Fibroblast of gingiva (primary cell): ENCODE measurements around the gene C21orf58.
"Not testable (repeated sequence)": the region's sequence is repeated elsewhere in the genome, so short reads cannot be mapped to it uniquely, and the experiment has no call there.

Experiments
- DNase-seq: peaks from one replicate; pipeline ENCODE4 v3.0.0-alpha.2; 2011; ENCODE audit warnings: low read depth

C21orf58 gene

DNA sequence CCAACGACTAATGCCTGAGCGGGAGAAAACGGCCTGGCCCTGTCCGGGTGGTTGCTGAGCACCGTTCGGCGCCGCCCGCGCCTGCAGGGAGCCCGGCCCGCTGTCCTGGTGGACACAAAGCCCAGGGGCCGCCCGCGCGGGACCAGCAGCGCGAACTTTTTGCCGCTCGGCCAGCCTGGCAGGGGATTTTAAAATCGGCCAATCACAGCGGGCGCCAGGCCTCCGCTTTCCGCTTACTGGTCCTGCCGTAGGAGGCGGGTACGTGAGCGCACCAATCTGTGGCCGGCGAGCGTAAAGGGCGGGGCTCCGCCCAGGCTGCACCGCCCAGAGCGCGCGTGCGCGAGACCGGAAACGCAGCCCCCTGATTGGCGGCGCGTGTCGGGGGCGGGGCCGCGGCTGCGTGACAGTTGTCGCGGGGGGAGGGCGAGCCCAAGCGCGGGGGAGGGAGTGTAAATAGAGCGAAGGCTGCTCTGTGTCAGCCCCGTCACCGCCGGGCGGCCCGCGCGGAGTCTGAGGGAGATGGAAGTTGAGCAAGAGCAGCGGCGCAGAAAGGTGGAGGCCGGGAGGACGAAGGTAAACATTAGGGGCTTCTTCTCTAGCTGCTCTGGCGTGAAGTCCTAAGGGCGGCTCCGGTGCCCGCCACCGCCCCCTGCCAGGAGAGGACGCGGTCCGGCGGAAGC is at the start of gene C21orf58, which contains the start of gene PCNT:
Gene C21orf58, minus strand, starts transcription at position 161 of the 680 bp plus-strand sequence. CDS start 1,132 bp downstream, outside the sequence.
Gene PCNT, plus strand, starts transcription at position 447 of the 680 bp plus-strand sequence. Its CDS starts 73 bp downstream, at position 520.
- DNase-seq: peak; percentile 98

DNA sequence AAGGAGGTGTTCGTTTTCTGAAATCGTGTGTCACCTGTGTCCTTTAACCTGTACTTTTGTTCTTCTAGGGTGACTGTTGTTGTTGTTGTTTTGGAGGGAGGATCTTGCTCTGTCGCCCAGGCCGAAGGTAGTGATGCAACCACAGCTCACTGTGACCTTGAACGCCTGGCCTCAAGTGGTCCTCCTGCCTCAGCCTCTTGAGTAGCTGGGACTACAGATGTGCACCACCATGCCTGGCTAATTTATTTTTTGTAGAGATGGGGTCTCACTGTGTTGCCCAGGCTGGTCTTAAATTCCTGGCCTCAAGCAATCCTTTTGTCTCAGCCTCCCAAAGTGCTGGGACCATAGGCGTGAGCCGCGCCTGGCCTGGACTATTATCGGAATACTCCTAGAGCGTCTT is 49.3 kb upstream of the C21orf58 start:
- not testable (repeated sequence) for DNase-seq

DNA sequence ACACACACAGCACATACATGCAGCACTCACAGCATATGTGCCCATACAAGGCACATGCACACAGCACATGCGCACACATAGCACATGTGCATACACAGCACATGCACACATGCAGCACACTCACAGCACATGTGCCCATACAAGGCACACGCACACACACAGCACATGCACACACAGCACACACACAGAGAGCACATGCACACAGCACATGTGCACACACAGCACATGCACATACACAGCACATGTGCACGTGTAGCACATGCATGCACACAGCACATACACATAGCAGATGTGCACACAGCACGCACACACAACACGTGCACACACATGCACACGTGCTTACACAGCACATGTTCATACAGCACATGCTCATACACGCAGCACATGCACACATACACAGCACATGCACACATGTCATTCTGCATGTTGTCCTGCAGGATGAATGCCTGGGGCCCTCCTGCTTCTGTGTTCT is 48.4 kb upstream of the C21orf58 start:
- DNase-seq: no peak

DNA sequence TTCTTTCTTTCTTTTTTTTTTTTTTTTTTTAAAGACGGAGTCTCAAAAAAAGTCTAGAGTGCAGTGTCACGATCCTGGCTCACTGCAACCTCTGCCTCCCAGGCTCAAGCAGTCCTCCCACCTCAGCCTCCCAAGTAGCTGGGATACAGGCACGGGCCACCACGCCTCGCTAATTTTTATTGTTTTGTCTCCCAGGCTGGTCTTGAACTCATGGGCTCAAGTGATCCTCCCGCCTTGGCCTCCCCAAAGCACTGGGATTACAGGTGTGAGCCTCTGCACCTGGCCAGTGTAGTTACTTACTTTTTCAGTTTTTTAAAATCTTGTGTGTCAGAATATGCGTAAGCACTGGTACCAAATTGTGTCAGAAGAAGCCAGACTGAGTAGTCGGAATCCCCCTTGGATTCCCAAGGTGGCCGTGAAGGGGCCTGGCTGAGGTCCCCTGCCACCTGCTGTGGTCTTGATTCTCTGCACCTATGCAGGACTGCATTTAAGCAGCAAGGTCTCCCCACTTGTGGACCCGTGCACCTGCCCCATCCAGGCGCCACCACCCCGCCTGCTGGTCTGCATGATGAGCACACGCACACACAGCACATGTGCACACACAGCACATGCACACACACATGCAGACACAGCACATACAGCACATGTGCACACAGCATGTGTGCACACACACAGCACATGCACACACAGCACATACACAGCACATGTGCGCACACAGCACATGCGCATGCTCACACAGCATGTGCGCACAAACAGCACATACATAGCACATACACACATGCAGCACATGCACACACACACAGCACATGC is 47.7 kb upstream of the C21orf58 start:
- no peak for DNase-seq

DNA sequence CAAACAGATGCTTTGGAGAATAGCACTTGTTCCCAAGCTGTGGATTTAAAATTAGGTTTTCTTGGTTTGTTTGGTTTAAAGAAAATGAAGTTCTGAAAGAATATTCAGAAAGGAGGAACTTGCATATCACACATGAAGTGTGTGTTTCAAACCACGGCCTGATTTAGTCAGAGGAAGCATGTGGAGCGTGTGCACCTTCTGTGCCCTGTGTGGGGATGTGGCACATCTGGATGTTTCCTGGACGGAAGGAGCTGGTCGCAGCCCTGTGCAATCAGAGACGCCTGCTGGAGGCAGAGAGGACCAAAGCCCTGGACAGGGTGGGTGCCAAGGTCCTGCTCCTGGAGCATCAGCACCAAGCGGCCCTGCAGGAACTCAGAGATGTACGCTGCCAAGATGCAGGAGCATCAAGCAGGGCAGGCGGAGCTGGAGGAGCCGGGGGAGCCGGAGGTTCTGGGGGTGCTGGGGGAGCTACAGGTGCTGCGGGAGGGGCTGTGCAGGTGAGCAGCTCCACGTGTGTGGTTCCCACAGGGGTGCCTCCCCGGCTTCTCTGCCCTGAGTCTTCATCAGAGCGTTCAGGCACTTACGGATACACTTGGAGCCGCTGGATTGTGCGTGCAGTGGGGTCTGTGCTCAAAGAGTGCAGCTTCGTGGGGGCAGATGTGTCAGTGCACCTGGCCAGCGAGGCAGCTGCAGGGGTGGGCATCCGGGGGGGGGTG is 46.0 kb upstream of the C21orf58 start:
- DNase-seq: no peak

DNA sequence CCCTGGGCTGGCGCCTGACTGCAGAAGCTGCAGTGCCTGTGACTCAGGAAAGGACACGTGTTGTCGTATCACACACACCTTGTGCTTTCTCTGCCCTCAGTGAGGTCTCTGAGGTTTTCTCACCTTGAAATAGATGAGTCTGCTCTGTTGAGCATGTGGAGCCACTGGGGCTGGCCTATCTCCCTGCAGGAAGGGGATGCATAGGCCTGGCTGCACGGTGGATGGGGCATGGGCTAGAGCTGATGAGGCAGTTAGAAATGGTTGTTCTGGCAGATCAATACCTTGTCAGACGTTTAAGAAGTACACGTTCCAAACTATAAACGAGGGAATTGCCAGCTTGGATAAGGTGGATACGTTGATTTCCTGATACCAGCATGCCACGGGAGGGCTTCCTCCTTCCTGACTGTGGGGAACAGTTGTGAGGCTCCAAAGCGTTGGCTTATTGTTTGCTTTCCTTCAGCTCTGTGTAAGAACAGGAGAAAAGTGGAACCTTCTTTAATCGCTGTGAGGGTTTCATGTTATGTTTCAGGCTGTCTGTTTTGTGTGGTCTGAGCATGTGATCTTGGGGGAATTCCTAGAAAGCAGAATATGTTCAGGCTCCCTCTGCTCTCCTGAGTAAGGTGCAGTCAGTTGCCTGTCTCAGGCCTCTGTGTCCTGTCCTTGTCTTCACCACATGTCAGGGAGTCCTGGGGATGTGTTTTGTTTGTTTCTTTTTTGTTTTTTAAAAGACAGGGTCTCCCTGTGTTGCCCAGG is 45.0 kb upstream of the C21orf58 start:
- no peak for DNase-seq

DNA sequence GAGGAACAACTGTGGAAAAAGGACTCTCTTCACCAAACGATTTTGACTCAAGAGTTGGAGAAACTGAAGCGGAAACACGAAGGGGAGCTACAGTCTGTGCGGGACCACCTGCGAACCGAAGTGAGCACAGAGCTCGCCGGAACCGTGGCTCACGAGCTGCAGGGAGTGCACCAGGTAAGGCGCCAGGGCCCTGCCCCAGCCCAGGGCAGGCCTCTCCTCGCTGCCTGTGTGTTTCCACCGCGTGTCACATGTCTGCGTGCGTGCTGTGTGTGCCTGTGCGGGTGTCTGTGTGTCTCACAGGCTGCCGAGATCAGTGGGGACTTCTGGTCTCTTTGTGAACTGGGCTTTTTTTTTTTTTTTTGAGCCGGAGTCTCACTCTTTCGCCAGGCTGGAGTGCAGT is 43.3 kb upstream of the C21orf58 start:
- no peak for DNase-seq

DNA sequence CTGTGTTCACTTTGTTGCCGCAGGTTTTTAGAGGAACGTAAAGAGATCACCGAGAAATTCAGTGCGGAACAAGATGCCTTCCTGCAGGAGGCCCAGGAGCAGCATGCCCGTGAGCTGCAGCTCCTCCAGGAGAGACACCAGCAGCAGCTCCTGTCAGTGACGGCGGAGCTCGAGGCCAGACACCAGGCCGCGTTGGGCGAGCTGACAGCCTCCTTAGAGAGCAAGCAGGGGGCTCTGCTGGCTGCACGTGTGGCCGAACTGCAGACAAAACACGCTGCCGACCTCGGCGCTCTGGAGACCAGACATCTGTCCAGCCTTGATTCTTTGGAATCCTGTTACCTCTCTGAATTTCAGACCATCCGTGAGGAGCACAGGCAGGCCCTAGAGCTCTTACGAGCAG is 42.9 kb upstream of the C21orf58 start:
- DNase-seq: no peak

DNA sequence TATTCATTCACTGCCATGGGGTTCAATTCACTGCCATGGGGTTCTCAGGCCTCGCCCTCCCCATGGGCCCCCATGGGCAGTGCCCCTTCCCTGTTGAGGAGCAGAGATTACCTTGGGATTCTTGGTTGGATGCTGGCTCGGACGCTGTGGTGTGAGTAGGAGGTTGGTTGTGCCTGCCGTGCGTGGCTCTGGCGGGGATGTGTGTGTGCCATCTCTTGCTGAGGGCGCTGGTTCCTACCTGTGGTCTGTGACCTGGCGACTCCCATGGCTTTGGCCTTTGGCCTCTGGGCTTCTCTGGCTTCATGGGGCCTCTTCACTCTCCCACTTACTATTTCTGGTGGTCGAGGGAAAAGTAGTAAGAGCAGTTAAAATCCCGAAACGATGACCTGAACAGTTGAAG is 42.4 kb upstream of the C21orf58 start:
- no peak for DNase-seq

DNA sequence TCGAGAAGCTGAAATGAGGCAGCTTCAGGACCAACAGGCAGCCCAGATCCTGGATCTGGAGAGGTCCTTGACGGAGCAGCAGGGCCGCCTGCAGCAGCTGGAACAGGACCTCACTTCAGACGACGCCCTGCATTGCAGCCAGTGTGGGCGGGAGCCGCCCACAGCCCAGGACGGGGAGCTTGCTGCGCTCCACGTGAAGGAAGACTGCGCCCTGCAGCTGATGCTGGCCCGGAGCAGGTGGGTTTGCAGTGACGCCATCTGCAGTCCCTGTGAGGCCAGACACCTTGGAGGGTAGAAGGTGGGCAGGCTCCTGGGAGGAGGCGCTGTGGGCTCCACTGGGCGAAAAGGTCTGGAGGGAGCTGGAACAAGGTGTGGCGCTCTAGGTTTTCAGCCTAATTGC is 40.0 kb upstream of the C21orf58 start:
- no peak for DNase-seq

DNA sequence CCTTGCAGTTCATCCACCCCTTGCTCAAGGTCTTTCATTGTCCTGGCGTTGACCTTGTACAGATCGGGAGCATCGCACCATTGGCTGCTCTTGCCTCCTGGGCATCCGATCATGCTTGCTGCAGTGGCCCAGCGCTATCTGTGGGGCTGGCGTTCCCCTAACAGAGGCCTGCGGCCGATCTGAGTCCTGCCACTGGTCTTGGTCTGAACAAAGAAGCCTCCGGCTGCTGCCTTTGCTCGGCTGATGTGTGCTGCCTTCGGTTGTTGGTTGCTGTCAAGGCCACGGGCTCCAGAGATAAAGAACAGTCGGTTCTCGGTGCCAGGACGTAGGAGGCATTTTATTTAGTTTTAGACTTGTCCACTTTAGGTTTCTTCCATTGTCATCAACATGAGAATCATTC is 39.3 kb upstream of the C21orf58 start:
- DNase-seq: no peak

DNA sequence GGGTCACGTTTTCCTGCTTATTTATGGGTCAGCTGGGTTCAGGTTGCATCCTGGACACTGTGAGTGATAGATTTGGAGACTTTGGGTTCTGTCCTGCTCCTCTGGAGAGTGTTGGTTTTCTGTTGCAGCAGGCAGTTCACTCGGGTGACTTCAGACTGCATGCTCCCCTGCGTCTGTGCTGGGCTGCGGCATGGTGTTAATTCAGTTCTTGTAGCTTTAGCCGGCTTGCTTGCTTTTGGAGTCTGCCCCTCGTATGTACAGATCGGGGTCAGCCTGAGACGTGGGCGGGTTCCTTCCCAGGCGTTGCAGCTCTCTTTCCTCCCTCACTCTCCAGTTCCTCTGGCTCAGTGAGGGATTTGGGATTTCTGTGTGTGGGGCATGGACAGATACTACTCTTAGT is 38.3 kb upstream of the C21orf58 start:
- no peak for DNase-seq

DNA sequence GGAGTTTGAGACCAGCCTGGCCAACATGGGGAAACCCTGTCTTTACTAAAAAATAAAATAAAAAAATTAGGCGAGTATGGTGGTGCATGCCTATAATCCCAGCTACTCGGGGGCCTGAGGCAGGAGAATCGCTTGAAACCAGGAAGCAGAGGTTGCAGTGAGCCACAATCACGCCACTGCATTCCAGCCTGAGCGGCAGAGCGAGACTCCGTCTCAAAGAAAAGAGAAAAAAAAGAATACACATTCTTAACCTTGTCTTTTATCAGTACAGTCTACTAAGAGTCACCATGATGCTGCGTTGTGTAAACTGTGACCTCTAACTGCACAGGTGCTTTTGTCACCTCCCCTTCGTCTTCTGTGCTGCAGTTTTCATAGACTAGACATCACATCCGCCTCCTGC is 37.5 kb upstream of the C21orf58 start:
- no peak for DNase-seq

DNA sequence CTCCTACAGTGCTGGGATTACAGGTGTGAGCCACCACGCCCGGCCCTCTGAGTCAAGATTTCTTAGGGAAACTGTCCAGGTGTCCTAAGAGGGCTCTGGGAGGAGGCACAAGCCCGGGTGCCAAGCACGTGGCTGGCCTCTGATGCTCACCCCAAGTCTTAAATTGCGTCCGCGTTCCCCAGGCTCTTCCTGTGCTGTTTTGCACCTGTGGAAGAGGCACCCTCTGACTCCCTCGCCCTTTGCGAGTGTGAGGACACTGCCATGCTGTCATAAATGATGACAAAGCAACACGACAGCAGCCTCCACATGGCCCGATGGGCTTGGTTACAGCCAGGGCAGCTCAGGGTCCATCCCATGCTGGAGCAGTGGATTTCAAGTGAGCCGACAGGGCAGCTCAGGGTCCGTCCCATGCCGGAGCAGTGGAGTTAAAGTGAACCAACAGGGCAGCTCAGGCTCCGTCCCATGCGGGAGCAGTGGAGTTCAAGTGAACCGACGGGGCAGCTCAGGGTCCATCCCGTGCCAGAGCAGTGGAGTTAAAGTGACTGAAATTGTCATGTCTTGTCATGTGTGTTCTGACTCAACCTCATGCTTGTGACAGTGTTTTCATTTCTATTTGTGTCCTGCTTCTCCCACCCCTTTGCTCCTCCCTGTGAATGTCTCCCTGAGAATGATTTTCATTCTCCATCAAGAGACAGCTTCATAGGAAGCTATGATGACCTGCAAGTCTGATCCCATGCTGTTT is 34.2 kb upstream of the C21orf58 start:
- no peak for DNase-seq

DNA sequence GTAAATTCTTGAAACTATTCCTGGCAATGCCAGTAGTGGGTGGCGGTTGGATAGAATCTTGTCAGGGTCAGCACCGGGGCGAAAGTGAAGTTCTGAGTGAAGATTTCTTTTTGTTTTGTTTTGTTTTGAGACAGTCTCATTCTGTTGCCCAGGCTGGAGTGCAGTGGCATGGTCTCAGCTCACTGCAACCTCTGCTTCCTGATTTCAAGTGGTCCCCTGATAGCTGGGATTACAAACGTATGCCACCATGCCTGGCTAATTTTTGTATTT is 33.6 kb upstream of the C21orf58 start:
- DNase-seq: no peak

DNA sequence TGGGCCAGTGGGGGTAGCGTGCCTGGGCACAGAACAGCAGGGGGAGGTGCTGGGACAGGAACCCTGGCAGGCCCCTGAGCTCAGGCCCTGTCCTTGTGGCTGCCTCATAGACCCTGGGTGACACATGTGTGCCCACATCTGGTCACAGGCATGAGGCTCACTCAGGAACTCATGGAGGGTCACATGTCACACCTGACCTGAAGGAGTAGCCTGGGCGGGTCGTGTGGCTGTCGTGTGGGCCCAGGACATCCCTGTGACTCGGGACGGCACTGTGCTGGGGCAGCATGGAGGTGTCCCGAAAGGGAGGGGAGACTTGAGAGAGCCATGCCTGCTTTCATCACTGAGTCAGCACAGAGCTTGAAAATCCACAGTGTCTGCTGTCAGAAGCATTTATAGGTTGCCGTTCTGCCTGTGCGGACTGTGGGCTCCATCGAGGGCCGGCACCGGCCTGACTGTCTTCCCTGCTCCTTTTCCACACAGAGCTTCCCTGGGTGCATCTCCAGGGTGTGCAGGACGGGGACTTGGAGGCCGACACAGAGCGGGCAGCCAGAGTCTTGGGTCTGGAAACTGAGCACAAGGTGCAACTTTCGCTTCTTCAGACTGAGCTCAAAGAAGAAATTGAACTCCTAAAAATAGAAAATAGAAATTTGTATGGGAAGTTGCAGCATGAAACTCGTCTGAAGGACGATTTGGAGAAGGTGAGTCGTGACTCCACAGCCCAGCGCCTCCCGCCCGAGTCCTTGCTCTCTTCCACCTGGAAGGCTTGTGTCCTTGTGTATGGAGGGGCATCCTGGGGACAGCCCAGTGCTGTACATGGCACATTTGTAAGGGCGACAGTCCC is 33.0 kb upstream of the C21orf58 start:
- DNase-seq: no peak

DNA sequence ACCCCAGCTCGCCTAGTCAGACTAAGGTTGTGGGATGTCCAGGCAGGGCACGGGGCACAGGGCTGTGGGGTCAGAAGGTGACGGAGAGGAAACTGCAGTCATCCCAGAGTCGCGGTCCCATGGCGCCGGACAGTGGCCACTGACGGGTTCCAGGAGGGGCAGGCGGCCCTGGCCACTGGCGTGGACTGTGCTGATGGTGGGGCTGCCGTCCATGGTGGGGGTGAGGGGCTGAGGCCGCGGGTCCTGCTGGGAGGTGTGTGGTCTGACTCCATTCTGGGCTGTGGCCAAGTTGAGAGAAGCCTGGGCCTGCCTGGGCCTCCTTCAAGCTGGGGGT is 32.3 kb upstream of the C21orf58 start:
- no peak for DNase-seq

DNA sequence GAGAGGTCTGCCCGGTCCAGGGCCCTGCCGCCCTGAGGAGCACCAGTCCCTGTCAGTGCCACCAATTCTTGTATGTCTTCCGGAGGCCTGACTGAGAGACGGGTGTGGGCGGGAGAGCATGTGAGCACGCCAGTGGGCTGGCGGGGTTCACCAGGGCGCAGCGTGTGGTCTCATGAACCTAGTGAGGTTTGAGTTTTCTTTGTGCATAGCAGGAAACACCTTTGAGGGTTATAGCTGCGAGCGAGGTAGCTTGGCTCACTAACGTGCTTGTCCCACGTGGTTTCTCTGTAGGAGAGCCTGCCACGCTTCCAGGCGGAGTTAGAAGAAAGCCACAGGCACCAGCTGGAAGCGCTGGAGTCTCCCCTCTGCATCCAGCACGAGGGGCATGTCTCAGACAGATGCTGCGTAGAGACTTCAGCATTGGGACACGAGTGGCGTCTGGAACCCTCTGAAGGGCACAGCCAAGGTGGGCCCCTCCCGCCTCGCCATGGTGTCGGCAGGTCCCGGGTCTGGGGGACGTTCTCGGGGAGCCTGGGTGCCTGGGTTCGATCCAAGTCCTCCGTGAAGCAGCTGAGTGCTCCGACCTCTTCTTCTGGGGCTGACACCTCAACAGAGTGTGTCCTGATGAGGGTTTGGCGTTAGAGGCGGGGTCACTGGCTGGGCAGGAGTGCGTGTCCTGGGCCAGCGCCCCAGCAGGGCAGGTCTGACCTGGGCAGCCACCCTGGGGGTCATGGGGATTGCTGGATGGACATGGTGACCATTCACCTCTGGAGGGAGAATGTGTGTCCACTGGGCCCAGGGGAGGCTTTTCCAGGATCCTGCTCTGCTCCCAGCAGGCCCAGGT is 31.7 kb upstream of the C21orf58 start:
- DNase-seq: no peak

DNA sequence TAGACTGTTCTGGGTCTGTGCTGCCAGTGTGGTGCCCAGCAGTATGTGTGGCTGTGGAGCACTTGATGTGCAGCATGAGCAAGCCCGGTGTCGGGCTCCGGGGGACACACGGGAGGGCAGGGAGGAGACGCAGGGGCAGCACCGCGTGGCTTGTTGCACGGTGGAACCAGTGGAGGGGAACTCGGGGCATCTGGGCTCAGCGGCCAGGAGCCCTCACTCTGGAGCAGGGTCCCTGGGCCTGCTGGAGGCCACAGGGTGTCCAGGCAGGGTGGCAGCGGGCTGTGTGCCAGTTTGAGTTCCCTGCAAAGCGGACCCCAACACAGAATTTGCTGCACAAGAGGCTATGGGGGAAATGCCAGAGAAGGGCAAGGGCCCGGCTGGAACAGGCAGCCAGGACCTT is 30.8 kb upstream of the C21orf58 start:
- no peak for DNase-seq

DNA sequence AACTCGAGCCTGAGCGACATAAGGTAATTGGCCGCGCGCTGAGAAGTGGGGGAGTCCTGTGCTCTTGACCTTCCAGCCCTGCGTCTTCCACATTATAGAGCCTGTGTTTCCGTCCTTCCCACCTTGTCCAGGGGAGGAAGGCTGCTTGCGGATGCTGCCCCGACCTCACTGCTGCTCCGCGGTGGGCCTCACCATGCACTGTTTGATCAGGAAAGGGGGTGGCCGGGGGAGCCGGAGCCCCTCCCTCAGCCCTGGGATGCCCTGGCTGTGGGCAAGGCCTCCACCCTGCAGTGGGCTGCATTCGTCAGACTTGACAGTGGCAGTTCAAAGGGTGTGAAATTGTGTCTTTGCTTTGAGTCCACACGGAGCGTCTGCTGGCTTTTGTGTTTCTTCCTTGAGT is 30.4 kb upstream of the C21orf58 start:
- DNase-seq: no peak
